Spleen (tissue), 11 donors: Measurements from ENCODE around the gene JDP2. TPM values are rescaled to one million over a fixed set of nuclear protein-coding genes. Genes with fewer than 3 reads are reported as not detected.

Experiments used
- DNase-seq: peaks from one replicate; pipeline ENCODE4 v3.0.0-alpha.2; 2020
- H3K27ac ChIP-seq, 8 donors: fragments of 200-600 bp; sonication (generic) in 7 of 8; 1 replicate in 4 of 8; 2 replicates in 4 of 8; pipeline versions ENCODE4 v1.5.0 to v1.8.0; 2016 to 2021; ENCODE audit warnings: inconsistent platforms in 4 of 8, mild to moderate bottlenecking in 4 of 8, moderate library complexity in 1 of 8
- H3K27me3 ChIP-seq, 7 donors: fragments of 200-600 bp; sonication (generic) in 6 of 7; replicated peaks in 1 of 7; 1 replicate in 4 of 7; 2 replicates in 3 of 7; pipeline versions ENCODE4 v1.5.0 to v1.8.0; 2016 to 2021; ENCODE audit warnings: inconsistent platforms in 3 of 7, mild to moderate bottlenecking in 1 of 7
- H3K36me3 ChIP-seq, 6 donors: fragments of 200-600 bp; sonication (generic) in 5 of 6; 1 replicate in 4 of 6; 2 replicates in 2 of 6; pipeline versions ENCODE4 v1.5.0 to v1.8.0; 2016 to 2021; ENCODE audit warnings: inconsistent platforms in 2 of 6
- H3K4me1 ChIP-seq, 6 donors: fragments of 200-600 bp; sonication (generic) in 5 of 6; 1 replicate in 3 of 6; 2 replicates in 3 of 6; pipeline versions ENCODE4 v1.5.0 to v1.8.0; 2016 to 2021; ENCODE audit warnings: inconsistent platforms in 3 of 6
- H3K4me3 ChIP-seq, 8 donors: fragments of 200-600 bp; sonication (generic) in 7 of 8; 1 replicate in 4 of 8; 2 replicates in 4 of 8; pipeline versions ENCODE4 v1.5.0 to v1.8.0; 2016 to 2021; ENCODE audit warnings: inconsistent platforms in 4 of 8, mild to moderate bottlenecking in 4 of 8, moderate library complexity in 2 of 8
- H3K9me3 ChIP-seq, 8 donors: fragments of 200-600 bp; sonication (generic) in 7 of 8; 1 replicate in 4 of 8; 2 replicates in 4 of 8; pipeline versions ENCODE4 v1.5.0 to v1.8.0; 2016 to 2021; ENCODE audit warnings: inconsistent platforms in 4 of 8
- CTCF ChIP-seq, 11 experiments: fragments of 200-600 bp in 7 of 11; fragments of 450-650 bp in 4 of 11; sonication (generic) in 4 of 11; IDR thresholded peaks in 8 of 11; conservative IDR thresholded peaks in 3 of 11; 1 replicate in 7 of 11; 2 replicates in 4 of 11; pipeline versions ENCODE4 v1.4.0 to v1.8.0; 2016 to 2021; ENCODE audit warnings: antibody characterized with exemption in 11 of 11, inconsistent platforms in 4 of 11, mild to moderate bottlenecking in 1 of 11
- POLR2A ChIP-seq, 3 donors: fragments of 450-650 bp; IDR thresholded peaks; one replicate each; pipeline ENCODE4 v1.5.1; 2017; ENCODE audit warnings: antibody characterized with exemption in 3 of 3, mild to moderate bottlenecking in 1 of 3
- POLR2AphosphoS5 ChIP-seq, 3 donors: sonication (generic); formaldehyde crosslinking; IDR thresholded peaks; one replicate each; pipeline ENCODE4 v1.5.1; 2017; ENCODE audit warnings: antibody characterized with exemption in 3 of 3
- WGBS, 5 donors: extraction: QIAGEN DNeasy Blood & Tissue Kit in 3 of 5; methylation state at CpG; one replicate each; pipeline versions ENCODE4 v1.1.5 to v1.1.7; 2013 to 2018; 5-methylcytosine and 5-hydroxymethylcytosine counted together
- intact Hi-C: fragments of 100-400 bp; cut with DNase I; formaldehyde crosslinking; loops from one replicate; pipeline ENCODE4 v1.15.0; 2023; ENCODE audit warnings: low total_unique reads
- polyA plus RNA-seq, 3 donors: library from polyadenylated mRNA; stranded (reverse); fragments of 200-250 nt; gene quantifications; one replicate each; pipeline ENCODE4 v1.2.1, GENCODE V29; 2013
- total RNA-seq, 7 donors: library from RNA; depleted of rRNA in 3 of 7; stranded (reverse); fragments of >200 nt in 3 of 7; fragmentation: NEBNext Ultra II Directional in 4 of 7; extraction: Animal tissue kit (Norgen Biotek cat#: 25700) in 4 of 7; gene quantifications; one replicate each; pipeline versions ENCODE4 v1.1.0 to v1.2.1, GENCODE V29; 2016 to 2021
- donor health status: healthy with polysubstance abuse.
- donor health status: DM: no; HTN: no; CAD: no; lungs with moderate emphysema.
- donor health status: DM: no; HTN: no; CAD: no.
- donor health status: Bipolar disorder and iron deficiency.
- donor health status: healthy.
- donor health status: DM: no; HTN: no; CAD: no.
- donor health status: DM: yes; HTN: yes; CAD: no.

JDP2 gene
- total and polyA plus RNA-seq, 10 donors, result 18.2 to 144 (median 91.8) TPM

GRCh38 chr14:75461755-75462349 lies 34.0 kb downstream of the JDP2 start:
- intact Hi-C loops, result no loop called here
- Histone ChIP-seq H3K9me3 (no peaks in the 10 kb centered on the region), H3K27me3 (no peaks in the 10 kb centered on the region), H3K36me3 (peaks cover 0 to 93% (median 13%) of the 10 kb centered on the region in 6 donors), H3K4me1 (peaks cover 15 to 100% (median 76%) of the 10 kb centered on the region in 6 donors), H3K4me3 (no peak overlapping the region), H3K27ac (peak overlapping the region in 5 of 8 donors; percentile 78 to 87 (median 83))
- 51 to 74% (median 64%) methylated on average over 2 of the region's 2 CpGs for WGBS, 5 donors
- DNase-seq, result no peak
- TF ChIP-seq POLR2AphosphoS5 (IDR thresholded peaks at IDR 0.05) (peak in 1 of 3 donors; percentile 19), CTCF (IDR thresholded peaks at IDR 0.05 in 8 of 11, conservative IDR thresholded peaks at IDR 0.05 in 3 of 11) (no peak), POLR2A (IDR thresholded peaks at IDR 0.05) (no peak)

GRCh38 chr14:75464626-75465025 lies 36.8 kb downstream of the JDP2 start:
- Histone ChIP-seq H3K9me3 (no peaks in the 10 kb centered on the region), H3K27me3 (no peaks in the 10 kb centered on the region), H3K27ac (peak overlapping the region in 6 of 8 donors; percentile 48 to 87 (median 67)), H3K4me1 (peaks cover 21 to 100% (median 72%) of the 10 kb centered on the region in 6 donors), H3K36me3 (peaks cover 0 to 100% (median 17%) of the 10 kb centered on the region in 6 donors), H3K4me3 (no peak overlapping the region)
- intact Hi-C loops, result no loop called here
- WGBS, 5 donors, result 60 to 87% (median 71%) methylated on average over 3 to 6 of the region's 6 CpGs
- DNase-seq, result no peak
- peak in 2 of 3 donors; percentile 22 to 29 for TF ChIP-seq POLR2AphosphoS5 (IDR thresholded peaks at IDR 0.05)
- no peak for TF ChIP-seq CTCF (IDR thresholded peaks at IDR 0.05 in 8 of 11, conservative IDR thresholded peaks at IDR 0.05 in 3 of 11)

GRCh38 chr14:75467763-75468162 lies 39.9 kb downstream of the JDP2 start:
- intact Hi-C loops, result no loop called here
- Histone ChIP-seq H3K4me3 (no peak overlapping the region), H3K27me3 (no peaks in the 10 kb centered on the region), H3K9me3 (no peaks in the 10 kb centered on the region), H3K36me3 (peaks cover 0 to 100% (median 36%) of the 10 kb centered on the region in 6 donors), H3K4me1 (peaks cover 12 to 96% (median 58%) of the 10 kb centered on the region in 6 donors), H3K27ac (peak overlapping the region in 7 of 8 donors; percentile 4 to 87 (median 46))
- WGBS, 5 donors, result 91 to 94% (median 94%) methylated on average over 11 of the region's 11 CpGs
- no peak for DNase-seq
- TF ChIP-seq POLR2AphosphoS5 (IDR thresholded peaks at IDR 0.05), result no peak
- no peak for TF ChIP-seq CTCF (IDR thresholded peaks at IDR 0.05 in 8 of 11, conservative IDR thresholded peaks at IDR 0.05 in 3 of 11)
- TF ChIP-seq POLR2A (IDR thresholded peaks at IDR 0.05), result no peak

GRCh38 chr14:75469164-75469563 lies 41.3 kb downstream of the JDP2 start:
- H3K4me1 ChIP-seq, result peaks cover 10 to 82% (median 51%) of the 10 kb centered on the region in 6 donors
- no peaks in the 10 kb centered on the region for H3K27me3 ChIP-seq
- no peak for DNase-seq
- TF ChIP-seq CTCF (IDR thresholded peaks at IDR 0.05 in 8 of 11, conservative IDR thresholded peaks at IDR 0.05 in 3 of 11) (no peak), POLR2AphosphoS5 (IDR thresholded peaks at IDR 0.05) (no peak), POLR2A (IDR thresholded peaks at IDR 0.05) (no peak)
- H3K36me3 ChIP-seq, result peaks cover 0 to 100% (median 38%) of the 10 kb centered on the region in 6 donors
- H3K27ac ChIP-seq, result peak overlapping the region in 5 of 8 donors; percentile 21 to 87 (median 83)
- intact Hi-C loops, result no loop called here
- WGBS, 5 donors, result 78 to 88% (median 83%) methylated on average over 15 to 16 of the region's 16 CpGs
- H3K9me3 ChIP-seq, result no peaks in the 10 kb centered on the region
- no peak overlapping the region for H3K4me3 ChIP-seq
